Measurements from ENCODE around the gene ASCC3.
"Not testable (repeated sequence)": the region's sequence is repeated elsewhere in the genome, so short reads cannot be mapped to it uniquely, and the experiment has no call there.

The ASCC3 gene

GRCh38 chr6:100899202-100899601 is 18.1 kb upstream of the ASCC3 start:
- no peak for DNase-seq (ENCODE audit: low read depth)
- no peak overlapping the region for H3K4me3 ChIP-seq (ENCODE audit: low read length)
- TF ChIP-seq CTCF (conservative IDR thresholded peaks at IDR 0.05; ENCODE audit: low read depth, low read length), result no peak

GRCh38 chr6:100897671-100898070 is 16.5 kb upstream of the ASCC3 start:
- TF ChIP-seq CTCF (conservative IDR thresholded peaks at IDR 0.05; ENCODE audit: low read depth, low read length), result no peak

GRCh38 chr6:100893743-100894142 is 12.6 kb upstream of the ASCC3 start:
- TF ChIP-seq CTCF (conservative IDR thresholded peaks at IDR 0.05; ENCODE audit: low read depth, low read length), result no peak
- H3K4me3 ChIP-seq (ENCODE audit: low read length), result no peak overlapping the region
- no peak for DNase-seq (ENCODE audit: low read depth)

More at GRCh38 chr6:100897671-100898070, 16.5 kb upstream of the ASCC3 start:
- no peak overlapping the region for H3K4me3 ChIP-seq (ENCODE audit: low read length)
- no peak for DNase-seq (ENCODE audit: low read depth)

- H3K4me3 ChIP-seq (ENCODE audit: low read length), result no peak overlapping the region
- no peak for DNase-seq (ENCODE audit: low read depth)
- TF ChIP-seq CTCF (conservative IDR thresholded peaks at IDR 0.05; ENCODE audit: low read depth, low read length), result no peak
Measured at GRCh38 chr6:100892693-100893092, 11.6 kb upstream of the ASCC3 start.

GRCh38 chr6:100892116-100892515 is 11.0 kb upstream of the ASCC3 start:
- no peak overlapping the region for H3K4me3 ChIP-seq (ENCODE audit: low read length)
- no peak for DNase-seq (ENCODE audit: low read depth)
- TF ChIP-seq CTCF (conservative IDR thresholded peaks at IDR 0.05; ENCODE audit: low read depth, low read length), result no peak

- no peak for TF ChIP-seq CTCF (conservative IDR thresholded peaks at IDR 0.05; ENCODE audit: low read depth, low read length)
- no peak overlapping the region for H3K4me3 ChIP-seq (ENCODE audit: low read length)
- no peak for DNase-seq (ENCODE audit: low read depth)
Measured at GRCh38 chr6:100891079-100891478, 9.9 kb upstream of the ASCC3 start.

GRCh38 chr6:100890646-100891045 is 9.5 kb upstream of the ASCC3 start:
- not testable (repeated sequence) for H3K4me3 ChIP-seq (ENCODE audit: low read length); DNase-seq (ENCODE audit: low read depth)

- H3K4me3 ChIP-seq (ENCODE audit: low read length), result no peak overlapping the region
- DNase-seq (ENCODE audit: low read depth), result no peak
- no peak for TF ChIP-seq CTCF (conservative IDR thresholded peaks at IDR 0.05; ENCODE audit: low read depth, low read length)
Measured at GRCh38 chr6:100889351-100889750, 8.2 kb upstream of the ASCC3 start.
